Measurements from ENCODE around the gene NUDCD3. TPM values are rescaled to one million over a fixed set of nuclear protein-coding genes. Genes with fewer than 3 reads are reported as not detected.

Gene NUDCD3
- total RNA-seq, 1 experiment from 2014 or later: 57.6 TPM

DNA sequence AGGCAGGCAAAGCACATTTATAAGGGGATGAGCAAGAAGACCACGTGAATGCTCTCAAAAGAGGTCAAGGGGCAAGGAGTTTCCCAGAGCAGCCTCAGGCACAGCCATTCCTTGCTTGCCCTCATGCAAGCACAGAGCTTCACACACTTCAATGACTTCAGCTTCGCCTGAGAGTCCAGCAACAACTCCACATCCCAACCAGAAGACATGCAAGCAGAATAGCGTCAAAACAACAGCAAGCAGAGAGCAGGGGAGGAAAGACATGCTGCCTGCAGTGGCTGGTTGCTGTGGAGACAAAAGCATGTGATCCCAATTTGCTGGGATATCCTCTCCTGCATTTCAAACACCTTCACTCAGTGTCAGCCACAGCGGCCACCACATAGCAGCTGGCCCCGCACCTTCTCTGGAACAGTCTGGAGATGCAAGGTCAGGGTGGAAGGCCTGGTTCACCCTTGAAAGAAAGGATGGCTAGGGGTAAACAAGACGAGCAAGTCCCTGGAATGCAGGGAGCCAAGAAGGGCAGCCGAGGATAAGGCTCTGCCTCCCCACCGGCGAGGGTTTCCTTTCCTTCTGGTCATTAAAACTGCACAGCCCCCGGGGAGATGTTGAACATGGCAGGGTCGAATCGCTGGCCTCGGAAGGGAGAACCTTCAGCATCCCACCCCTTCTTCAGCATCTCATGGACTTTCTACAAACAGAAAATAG lies 104.9 kb downstream of the NUDCD3 start:
- Histone ChIP-seq H3K36me3 (peaks cover 14% of the 10 kb centered on the region; the same call in 1 of the 2 replicates), H3K4me3 (no peak overlapping the region), H3K27ac (no peak overlapping the region), H3K9me3 (replicated peaks) (no peaks in the 10 kb centered on the region), H3K27me3 (no peaks in the 10 kb centered on the region), H3K4me1 (peaks cover 9% of the 10 kb centered on the region)
- no peak for DNase-seq

DNA sequence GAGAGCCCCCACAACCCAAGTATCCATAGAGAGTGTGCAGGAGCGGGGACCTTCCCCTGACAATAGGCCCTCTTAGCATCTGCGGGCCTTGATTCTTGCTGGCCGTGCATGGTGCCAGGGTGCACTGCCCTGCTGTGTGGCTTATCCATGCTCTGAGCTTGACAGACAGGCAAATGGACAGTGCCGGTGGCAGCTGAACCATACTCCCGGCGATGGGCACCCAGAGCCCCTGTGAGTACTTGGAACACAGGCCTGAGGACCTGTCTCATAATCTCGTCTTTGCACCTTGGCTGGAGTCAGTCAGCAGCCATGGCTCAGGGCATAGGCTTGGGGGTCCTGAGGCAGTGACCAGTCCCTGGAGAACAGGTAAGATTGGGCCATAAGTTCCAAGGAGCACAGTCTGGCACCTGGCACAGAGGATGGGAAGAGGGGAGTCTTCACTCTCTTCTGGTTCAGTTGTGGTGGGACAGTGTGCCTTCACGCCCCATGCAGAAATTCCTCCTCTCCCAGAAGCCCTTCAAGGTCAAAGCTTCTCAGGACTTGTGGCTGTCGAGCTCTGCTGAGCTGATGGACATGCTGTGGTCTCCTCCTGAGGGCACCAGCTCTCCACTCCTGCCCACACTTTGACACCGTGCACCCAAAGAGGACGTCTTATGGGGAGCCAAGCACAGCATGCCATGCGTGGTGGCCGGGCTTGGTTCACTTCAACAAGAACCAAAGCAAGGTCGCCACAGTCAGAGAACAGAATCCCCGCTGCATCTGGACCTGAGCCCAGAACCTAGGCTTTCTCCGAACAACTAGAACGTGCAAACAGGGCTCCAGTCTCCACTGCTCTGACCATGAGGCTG lies 105.6 kb downstream of the NUDCD3 start:
- peaks cover 12% of the 10 kb centered on the region; the same call in 1 of the 2 replicates for H3K36me3 ChIP-seq
- no peaks in the 10 kb centered on the region for H3K27me3 ChIP-seq
- peaks cover 6% of the 10 kb centered on the region for H3K4me1 ChIP-seq
- no peak overlapping the region for H3K27ac ChIP-seq
- no peaks in the 10 kb centered on the region for H3K9me3 ChIP-seq (replicated peaks)
- H3K4me3 ChIP-seq: no peak overlapping the region
- DNase-seq: no peak

DNA sequence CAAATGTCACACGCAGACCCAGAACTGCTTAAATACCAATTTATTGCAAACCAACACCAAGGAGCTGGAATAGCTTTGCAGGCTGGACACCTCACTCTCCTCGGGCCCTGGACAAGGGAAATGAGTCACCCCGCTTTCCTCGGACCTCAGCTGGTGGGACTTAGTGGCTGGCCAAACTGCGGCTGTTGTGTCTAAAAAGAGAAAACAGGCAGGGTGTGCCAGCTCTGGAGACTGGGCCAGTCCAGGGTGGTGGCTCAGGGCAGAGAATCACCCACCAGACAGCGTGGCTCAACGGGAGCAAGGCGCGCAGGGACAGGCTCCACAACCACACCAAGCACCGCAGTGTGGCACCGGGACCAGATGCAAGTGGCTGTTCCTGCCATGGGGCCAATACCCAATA lies 106.9 kb downstream of the NUDCD3 start:
- Histone ChIP-seq H3K27me3 (no peaks in the 10 kb centered on the region), H3K36me3 (0 out of 2 replicates have a peak, but pooled peaks cover 2% of the 10 kb centered on the region), H3K4me3 (no peak overlapping the region), H3K9me3 (replicated peaks) (no peaks in the 10 kb centered on the region), H3K4me1 (0 out of 2 replicates have a peak, but pooled peaks cover 3% of the 10 kb centered on the region), H3K27ac (no peak overlapping the region)
- no peak for DNase-seq

DNA sequence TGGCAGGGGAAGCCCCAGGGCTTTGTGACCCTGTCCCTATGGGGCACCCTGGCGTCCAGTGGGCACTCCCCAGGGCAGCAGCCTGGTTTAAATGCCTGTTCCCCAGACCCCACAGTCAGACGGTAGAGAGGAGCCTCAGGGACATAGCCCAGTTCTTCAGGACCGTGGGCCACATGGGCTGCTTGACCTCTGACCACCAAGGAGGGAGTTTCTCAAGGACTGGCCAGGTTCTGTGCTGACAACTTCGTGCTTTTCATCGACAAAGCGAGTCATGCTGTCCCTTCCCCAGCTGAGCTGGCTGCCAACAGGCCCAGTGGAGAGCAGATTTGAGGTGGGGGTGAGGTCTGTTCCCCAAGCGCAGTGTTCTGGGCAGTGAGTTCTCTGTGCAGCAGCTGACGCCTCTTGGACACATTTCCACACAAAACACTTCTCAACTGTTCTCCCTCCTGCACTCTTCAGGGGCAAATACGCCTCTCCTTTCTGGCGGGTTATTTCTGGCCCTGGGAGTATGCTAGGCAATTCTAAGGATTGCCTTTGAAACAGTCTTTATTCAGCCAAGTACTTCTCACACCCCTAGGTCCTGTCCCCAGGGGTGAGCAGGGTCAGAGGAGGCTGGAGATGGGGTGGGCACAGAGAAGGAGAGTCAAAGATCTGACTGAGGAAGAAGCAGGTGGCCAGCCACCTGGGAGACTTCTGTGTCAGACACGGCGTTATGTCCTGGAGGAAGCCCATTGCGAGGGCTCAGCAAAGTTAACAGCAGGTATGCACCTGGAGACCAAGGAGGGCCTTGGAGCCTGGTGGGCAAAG lies 107.8 kb downstream of the NUDCD3 start:
- H3K4me3 ChIP-seq: no peak overlapping the region
- no peaks in the 10 kb centered on the region for H3K9me3 ChIP-seq (replicated peaks)
- H3K36me3 ChIP-seq: no peaks in the 10 kb centered on the region
- H3K27me3 ChIP-seq: no peaks in the 10 kb centered on the region
- no peak overlapping the region for H3K27ac ChIP-seq
- no peak for DNase-seq
- H3K4me1 ChIP-seq: 0 out of 2 replicates have a peak, but pooled peaks cover 3% of the 10 kb centered on the region

DNA sequence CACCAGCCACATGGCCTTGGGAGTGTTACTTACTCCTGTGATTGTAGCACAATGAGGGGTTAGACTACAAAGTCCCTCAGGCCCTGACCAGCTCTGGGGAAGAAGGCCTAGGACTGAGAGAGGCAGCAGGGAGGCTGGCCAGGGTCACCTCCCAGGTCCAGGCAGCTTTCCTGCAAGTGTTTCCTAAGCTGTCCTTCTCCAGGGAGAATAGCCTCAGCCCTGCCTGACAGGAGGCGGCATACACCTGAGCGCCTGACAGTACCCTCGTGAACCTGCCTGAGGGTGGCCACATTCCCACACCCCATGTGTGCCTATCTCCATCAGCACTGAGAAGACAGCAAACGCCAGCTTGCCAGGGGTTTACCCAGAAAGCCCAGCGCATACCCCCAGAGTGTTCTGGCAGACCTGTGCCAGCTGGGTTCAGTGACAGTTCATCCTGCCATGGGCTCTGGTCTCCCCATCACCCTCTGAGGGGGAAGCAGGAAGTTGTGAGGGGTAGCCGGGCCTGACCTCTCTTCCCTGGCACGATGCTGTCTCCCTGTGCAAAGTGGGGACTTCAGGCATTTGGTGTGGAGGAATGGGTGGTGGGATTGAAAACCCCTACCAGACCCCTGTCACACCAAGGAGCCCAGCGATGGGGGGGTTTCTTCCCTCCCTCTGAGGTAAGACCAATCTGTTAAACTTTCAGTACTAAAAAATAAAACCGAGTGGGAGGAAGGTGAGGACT lies 108.8 kb downstream of the NUDCD3 start:
- H3K27me3 ChIP-seq: no peaks in the 10 kb centered on the region
- H3K9me3 ChIP-seq (replicated peaks): no peaks in the 10 kb centered on the region
- DNase-seq: no peak
- H3K4me1 ChIP-seq: 0 out of 2 replicates have a peak, but pooled peaks cover 3% of the 10 kb centered on the region
- H3K27ac ChIP-seq: no peak overlapping the region
- no peaks in the 10 kb centered on the region for H3K36me3 ChIP-seq
- H3K4me3 ChIP-seq: no peak overlapping the region

DNA sequence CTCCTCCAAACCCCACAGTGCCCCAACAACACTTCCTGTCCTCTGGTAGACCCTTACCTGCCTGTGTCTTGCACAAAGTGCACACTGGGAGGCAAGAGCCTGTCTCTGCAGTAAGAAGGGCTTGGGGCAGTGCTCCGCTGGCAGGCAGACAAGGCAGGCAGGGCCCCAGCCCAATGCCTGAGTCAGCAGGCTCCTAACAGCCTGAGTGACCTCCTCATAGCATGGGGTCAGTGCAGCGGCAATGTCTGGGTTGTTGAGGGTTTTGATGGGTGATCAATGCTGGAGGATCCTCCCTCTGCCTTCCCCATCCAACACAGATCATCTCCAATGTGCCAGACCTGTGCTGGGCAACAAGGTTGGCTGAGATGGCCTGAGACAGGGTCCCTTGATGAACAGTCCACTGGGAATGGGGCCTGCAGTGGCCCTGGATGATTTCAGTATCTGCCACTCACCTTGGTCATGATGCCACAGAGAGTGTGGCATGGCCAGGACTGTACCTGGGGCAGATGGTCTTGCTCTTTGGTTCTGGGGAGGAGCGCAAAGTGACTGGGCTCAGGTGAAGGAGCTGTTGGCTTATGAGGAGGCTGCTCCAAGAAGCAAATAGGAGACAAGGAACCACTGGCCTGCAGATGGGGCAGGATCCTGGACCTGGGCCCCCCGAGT lies 109.5 kb downstream of the NUDCD3 start:
- H3K36me3 ChIP-seq: no peaks in the 10 kb centered on the region
- H3K4me1 ChIP-seq: 0 out of 2 replicates have a peak, but pooled peaks cover 3% of the 10 kb centered on the region
- no peaks in the 10 kb centered on the region for H3K9me3 ChIP-seq (replicated peaks)
- no peak for DNase-seq
- H3K27ac ChIP-seq: no peak overlapping the region
- no peak overlapping the region for H3K4me3 ChIP-seq
- no peaks in the 10 kb centered on the region for H3K27me3 ChIP-seq

DNA sequence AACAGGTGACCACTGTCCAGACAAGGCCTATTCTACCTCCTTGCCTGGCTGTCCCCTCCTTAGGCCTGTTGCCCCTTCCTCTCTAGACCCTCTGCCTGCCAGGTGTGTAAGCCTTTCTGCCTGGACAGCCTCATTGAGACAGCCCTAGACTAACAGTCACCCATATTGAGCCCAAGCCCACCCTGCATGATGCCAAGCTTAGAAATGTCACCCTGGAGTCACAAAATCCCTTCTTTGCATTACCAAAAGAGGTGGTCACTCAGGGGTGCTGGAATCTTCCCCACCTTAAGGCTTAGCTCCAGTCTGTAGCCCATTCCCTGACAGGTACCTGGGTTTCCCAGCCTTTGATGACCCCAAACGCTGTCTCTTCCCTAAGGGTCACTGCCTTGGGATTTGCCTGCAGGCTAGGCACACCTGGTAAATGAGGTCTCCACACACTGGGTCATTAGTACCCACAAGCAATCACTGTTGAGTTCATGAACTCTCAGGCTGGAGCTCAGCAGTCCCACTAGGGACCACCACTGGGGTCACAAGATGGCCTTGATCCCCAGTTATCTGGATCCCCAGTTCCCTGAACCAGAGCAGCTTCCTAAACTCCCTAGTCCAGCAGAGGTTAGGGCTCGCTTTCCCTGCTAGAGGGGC lies 110.1 kb downstream of the NUDCD3 start:
- Histone ChIP-seq H3K27ac (no peak overlapping the region), H3K4me1 (0 out of 2 replicates have a peak, but pooled peaks cover 3% of the 10 kb centered on the region), H3K4me3 (no peak overlapping the region), H3K9me3 (replicated peaks) (no peaks in the 10 kb centered on the region), H3K27me3 (no peaks in the 10 kb centered on the region), H3K36me3 (no peaks in the 10 kb centered on the region)
- DNase-seq: no peak

DNA sequence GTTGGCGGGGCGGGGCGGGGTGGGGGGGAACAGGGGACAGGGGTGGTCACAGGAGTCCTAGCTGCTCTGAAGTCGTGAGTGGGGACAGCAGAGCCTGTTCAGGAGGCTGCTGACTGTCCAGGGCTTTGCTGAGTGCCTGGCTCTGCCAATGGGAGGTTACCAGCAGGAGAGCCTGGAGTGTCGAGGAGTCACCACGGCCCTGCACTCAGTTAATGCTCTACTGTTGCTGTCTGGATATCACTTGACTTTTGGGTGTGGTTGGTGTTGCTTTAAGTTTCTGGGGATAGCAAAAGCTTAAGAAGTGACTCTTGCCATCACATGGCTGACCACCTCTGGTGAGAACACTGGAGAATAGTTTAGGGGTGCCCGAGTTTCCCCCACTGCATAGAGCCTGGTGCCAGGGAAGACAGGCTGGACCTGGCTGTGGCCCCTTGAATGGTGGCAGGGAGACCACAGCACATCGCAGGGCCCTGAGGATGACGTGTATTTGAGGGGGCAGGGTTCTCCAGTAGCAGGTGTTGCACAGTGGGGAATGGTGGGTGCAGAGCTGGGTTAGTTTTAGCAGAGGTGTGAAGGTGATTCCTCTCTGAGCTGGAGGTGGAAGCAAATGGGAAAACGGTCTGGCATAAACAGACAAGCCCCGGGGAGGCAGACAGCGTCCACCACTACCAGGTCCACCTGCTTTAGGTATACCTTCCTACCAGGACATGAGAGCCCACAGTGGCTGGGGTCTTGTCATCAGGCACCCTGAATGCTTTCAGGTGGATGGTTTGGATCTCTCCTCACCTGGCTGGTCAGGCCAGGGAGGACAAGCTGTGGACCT lies 110.9 kb downstream of the NUDCD3 start:
- no peak overlapping the region for H3K4me3 ChIP-seq
- no peak overlapping the region for H3K27ac ChIP-seq
- DNase-seq: no peak
- H3K4me1 ChIP-seq: 0 out of 2 replicates have a peak, but pooled peaks cover 3% of the 10 kb centered on the region
- H3K27me3 ChIP-seq: no peaks in the 10 kb centered on the region
- H3K36me3 ChIP-seq: no peaks in the 10 kb centered on the region
- H3K9me3 ChIP-seq (replicated peaks): no peaks in the 10 kb centered on the region

DNA sequence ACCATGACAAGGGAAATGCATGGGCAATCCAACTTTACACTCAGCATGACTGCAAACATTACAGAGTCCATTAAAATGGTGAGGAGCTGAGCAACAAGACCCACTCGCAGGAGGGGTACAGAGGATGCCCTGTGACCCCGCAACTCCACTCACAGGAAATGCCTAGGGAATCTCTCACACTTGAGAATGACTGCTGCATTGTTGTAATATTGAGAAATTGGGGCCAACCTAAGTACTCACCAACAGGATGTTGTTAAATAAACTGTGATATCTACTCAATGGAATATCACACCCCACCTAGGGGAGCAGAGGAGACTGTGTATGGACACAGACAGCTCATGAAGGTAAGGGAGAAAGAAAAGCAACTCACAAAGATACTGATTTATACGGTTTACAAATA lies 111.7 kb downstream of the NUDCD3 start:
- Histone ChIP-seq H3K36me3 (no peaks in the 10 kb centered on the region), H3K27ac (no peak overlapping the region), H3K4me3 (no peak overlapping the region), H3K9me3 (replicated peaks) (no peaks in the 10 kb centered on the region), H3K27me3 (no peaks in the 10 kb centered on the region), H3K4me1 (0 out of 2 replicates have a peak, but pooled peaks cover 3% of the 10 kb centered on the region)
- no peak for DNase-seq

DNA sequence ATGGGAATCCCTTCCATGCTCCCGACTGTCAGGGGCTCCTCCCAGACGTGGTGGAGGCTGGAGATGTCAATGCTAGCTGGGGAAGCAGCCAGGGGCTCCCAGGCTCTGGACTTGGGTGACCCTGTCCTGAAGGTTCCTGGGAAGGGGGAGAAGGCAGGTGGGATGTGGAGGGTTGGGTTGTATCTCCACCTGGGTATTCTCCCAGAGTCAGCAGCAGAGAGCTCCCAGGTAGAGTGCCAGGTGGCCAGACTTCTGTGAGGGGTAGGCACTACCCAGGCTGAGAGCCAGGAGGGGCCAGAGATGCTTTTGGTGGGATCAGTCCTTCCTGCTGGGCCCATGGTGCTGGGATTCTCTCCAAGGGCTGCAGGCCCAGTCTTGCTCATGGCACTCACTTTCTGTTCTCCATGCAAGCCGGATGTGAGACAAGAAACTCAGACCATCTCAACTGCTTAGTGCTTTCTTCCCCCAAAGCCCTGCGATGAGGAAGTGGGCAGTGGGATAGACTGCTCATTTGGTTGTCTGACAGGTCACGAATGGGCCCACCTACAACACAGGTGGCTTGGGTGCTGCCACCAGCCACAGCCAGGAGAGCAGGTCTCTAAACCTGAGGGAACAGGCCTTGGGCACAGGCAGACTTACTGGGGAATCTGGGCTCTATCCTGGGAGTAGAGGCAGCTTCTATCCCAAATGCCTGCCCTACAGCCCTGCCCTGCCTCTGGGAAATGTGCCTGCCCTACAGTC lies 112.6 kb downstream of the NUDCD3 start:
- no peak for DNase-seq
- H3K27me3 ChIP-seq: no peaks in the 10 kb centered on the region
- no peaks in the 10 kb centered on the region for H3K36me3 ChIP-seq
- H3K4me1 ChIP-seq: 0 out of 2 replicates have a peak, but pooled peaks cover 3% of the 10 kb centered on the region
- no peak overlapping the region for H3K4me3 ChIP-seq
- H3K27ac ChIP-seq: no peak overlapping the region
- H3K9me3 ChIP-seq (replicated peaks): no peaks in the 10 kb centered on the region

DNA sequence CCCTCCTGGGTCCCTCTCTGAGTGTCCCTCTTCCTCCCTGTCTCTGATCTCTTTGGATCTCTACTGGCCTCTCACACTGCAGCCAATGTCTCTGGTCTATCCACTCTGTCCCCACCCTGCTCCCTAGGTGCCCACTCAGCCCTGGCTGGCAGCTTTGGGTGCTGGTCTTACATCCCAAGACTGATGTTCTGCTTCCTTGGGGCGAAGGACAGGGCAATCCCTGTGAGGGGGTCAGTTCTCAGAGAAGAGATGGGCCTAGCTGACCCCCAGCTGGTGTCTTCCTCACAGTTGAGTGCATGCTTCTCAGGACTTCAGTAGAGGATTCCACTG lies 113.4 kb downstream of the NUDCD3 start:
- 0 out of 2 replicates have a peak, but pooled peaks cover 3% of the 10 kb centered on the region for H3K4me1 ChIP-seq
- no peaks in the 10 kb centered on the region for H3K9me3 ChIP-seq (replicated peaks)
- H3K27ac ChIP-seq: no peak overlapping the region
- DNase-seq: no peak
- H3K4me3 ChIP-seq: no peak overlapping the region
- no peaks in the 10 kb centered on the region for H3K27me3 ChIP-seq
- no peaks in the 10 kb centered on the region for H3K36me3 ChIP-seq

DNA sequence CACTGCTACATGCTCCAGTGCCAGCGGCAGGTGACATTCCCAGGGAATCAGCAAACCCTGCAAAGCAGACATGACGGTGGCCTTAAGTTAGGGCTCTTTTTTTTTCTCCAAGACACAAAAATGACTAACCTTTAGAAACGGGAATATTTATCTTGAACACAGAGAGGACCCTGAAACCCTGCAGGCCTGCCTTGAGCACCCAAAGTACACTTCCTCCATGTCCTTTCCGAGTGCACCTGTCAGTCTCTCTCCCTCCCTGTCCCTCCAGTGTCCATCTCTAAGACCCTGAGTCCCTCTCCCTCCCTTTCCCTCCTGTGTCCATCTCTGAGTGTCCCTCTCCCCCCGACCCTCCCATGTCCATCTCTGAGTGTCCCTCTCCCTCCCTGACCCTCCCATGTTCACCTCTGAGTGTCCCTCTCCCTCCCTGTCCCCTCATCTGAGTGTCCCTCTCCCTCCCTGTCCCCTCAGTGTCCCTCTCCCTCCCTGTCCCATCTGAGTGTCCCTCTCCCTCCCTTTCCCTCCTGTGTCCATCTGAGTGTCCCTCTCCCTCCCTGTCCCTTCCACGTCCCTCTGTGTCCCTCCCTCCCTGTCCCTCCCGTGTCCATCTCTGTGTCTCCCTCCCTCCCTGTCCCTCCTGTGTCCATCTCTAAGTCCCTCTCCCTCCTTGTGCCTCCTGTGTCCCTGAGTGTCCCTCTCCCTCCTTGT lies 113.9 kb downstream of the NUDCD3 start:
- DNase-seq: no peak

More for the DNA sequence above, 113.9 kb downstream of the NUDCD3 start:
- no peaks in the 10 kb centered on the region for H3K27me3 ChIP-seq
- no peak overlapping the region for H3K27ac ChIP-seq
- 0 out of 2 replicates have a peak, but pooled peaks cover 3% of the 10 kb centered on the region for H3K4me1 ChIP-seq
- no peak overlapping the region for H3K4me3 ChIP-seq
- H3K9me3 ChIP-seq (replicated peaks): no peaks in the 10 kb centered on the region
- no peaks in the 10 kb centered on the region for H3K36me3 ChIP-seq
